GM18907 (cell line): ENCODE measurements around the gene EPGN.

Source experiments
- ATAC-seq: cut with Tn5 transposase; IDR thresholded peaks from one replicate; pipeline ENCODE4 v1.9.1; 2021; ENCODE audit warnings: mild to moderate bottlenecking, moderate library complexity; ENCODE audit not compliant: unreplicated experiment

EPGN gene

GRCh38 chr4:74307170-74307569 is 1.1 kb upstream of the EPGN start:
- ATAC-seq, result no peak

GRCh38 chr4:74309223-74309622 is 953 bp downstream of the EPGN start:
- no peak for ATAC-seq

GRCh38 chr4:74311696-74312313 is 3.5 kb downstream of the EPGN start:
- no peak for ATAC-seq

- no peak for ATAC-seq
Observed at GRCh38 chr4:74314329-74314728, 6.1 kb downstream of the EPGN start.

GRCh38 chr4:74314944-74315343 is 6.7 kb downstream of the EPGN start:
- ATAC-seq, result no peak

- ATAC-seq, result no peak
Observed at GRCh38 chr4:74315376-74315775, 7.1 kb downstream of the EPGN start.

- no peak for ATAC-seq
Observed at GRCh38 chr4:74316397-74316796, 8.1 kb downstream of the EPGN start.

GRCh38 chr4:74317616-74318246 is 9.5 kb downstream of the EPGN start:
- no peak for ATAC-seq

- no peak for ATAC-seq
Observed at GRCh38 chr4:74318276-74318675, 10.0 kb downstream of the EPGN start.

GRCh38 chr4:74319470-74319869 is 11.2 kb downstream of the EPGN start:
- no peak for ATAC-seq

- peak; percentile 75 for ATAC-seq
Observed at GRCh38 chr4:74320559-74321118, 12.4 kb downstream of the EPGN start.

- ATAC-seq, result no peak
Observed at GRCh38 chr4:74322301-74322700, 14.0 kb downstream of the EPGN start.

- no peak for ATAC-seq
Observed at GRCh38 chr4:74323663-74324062, 15.4 kb downstream of the EPGN start.

- ATAC-seq, result no peak
Observed at GRCh38 chr4:74324262-74324661, 16.0 kb downstream of the EPGN start.

- no peak for ATAC-seq
Observed at GRCh38 chr4:74325886-74326285, 17.6 kb downstream of the EPGN start.

- ATAC-seq, result no peak
Observed at GRCh38 chr4:74327762-74328161, 19.5 kb downstream of the EPGN start.

- no peak for ATAC-seq
Observed at GRCh38 chr4:74328501-74328900, 20.2 kb downstream of the EPGN start.

- no peak for ATAC-seq
Observed at GRCh38 chr4:74329307-74329706, 21.0 kb downstream of the EPGN start.

- ATAC-seq, result no peak
Observed at GRCh38 chr4:74330295-74330750, 22.1 kb downstream of the EPGN start.

GRCh38 chr4:74331252-74331651 is 23.0 kb downstream of the EPGN start:
- ATAC-seq, result no peak

- no peak for ATAC-seq
Observed at GRCh38 chr4:74331944-74332343, 23.7 kb downstream of the EPGN start.

GRCh38 chr4:74334636-74335035 is 26.4 kb downstream of the EPGN start:
- no peak for ATAC-seq
